ENCODE measurements around the gene VSTM4.

The VSTM4 gene

GRCh38 chr10:49021685-49022084 is 93.6 kb downstream of the VSTM4 start:
- no peak for DNase-seq (ENCODE audit: extremely low spot score)
- TF ChIP-seq CTCF (IDR thresholded peaks at IDR 0.05; ENCODE audit: control extremely low read depth, extremely low read depth, low read depth, missing control alignments): no peak
- ChIA-PET POLR2A (no interaction called here), CTCF (no interaction called here)

GRCh38 chr10:49015700-49016099 is 99.6 kb downstream of the VSTM4 start:
- ChIA-PET POLR2A (no interaction called here), CTCF (no interaction called here)
- TF ChIP-seq CTCF (IDR thresholded peaks at IDR 0.05; ENCODE audit: control extremely low read depth, extremely low read depth, low read depth, missing control alignments): no peak
- DNase-seq (ENCODE audit: extremely low spot score): no peak

- ChIA-PET POLR2A (no interaction called here), CTCF (interaction anchor here (0.8 to 1.1 kb wide), 2 partner anchors 18 to 354 kb away, joined by 3 read pairs; no protein-coding TSS in a partner anchor)
These were observed 102.7 kb downstream of the VSTM4 start for GRCh38 chr10:49012603-49013002.

GRCh38 chr10:49011756-49012155 is 103.6 kb downstream of the VSTM4 start:
- no peak for TF ChIP-seq CTCF (IDR thresholded peaks at IDR 0.05; ENCODE audit: control extremely low read depth, extremely low read depth, low read depth, missing control alignments)
- ChIA-PET POLR2A (no interaction called here), CTCF (interaction anchor here (1.1 to 1.8 kb wide), 2 partner anchors 354 to 356 kb away, joined by 3 to 5 read pairs; no protein-coding TSS in a partner anchor)
- no peak for DNase-seq (ENCODE audit: extremely low spot score)

More at GRCh38 chr10:49012603-49013002, 102.7 kb downstream of the VSTM4 start:
- no peak for TF ChIP-seq CTCF (IDR thresholded peaks at IDR 0.05; ENCODE audit: control extremely low read depth, extremely low read depth, low read depth, missing control alignments)
- no peak for DNase-seq (ENCODE audit: extremely low spot score)

GRCh38 chr10:49010865-49011264 is 104.5 kb downstream of the VSTM4 start:
- POLR2A ChIA-PET: no interaction called here
- CTCF ChIA-PET: interaction anchor here (1.8 kb wide), 1 partner anchor 355 kb away, joined by 5 read pairs; no protein-coding TSS in a partner anchor
- no peak for DNase-seq (ENCODE audit: extremely low spot score)
- no peak for TF ChIP-seq CTCF (IDR thresholded peaks at IDR 0.05; ENCODE audit: control extremely low read depth, extremely low read depth, low read depth, missing control alignments)

GRCh38 chr10:49010295-49010694 is 105.0 kb downstream of the VSTM4 start:
- TF ChIP-seq CTCF (IDR thresholded peaks at IDR 0.05; ENCODE audit: control extremely low read depth, extremely low read depth, low read depth, missing control alignments): no peak
- DNase-seq (ENCODE audit: extremely low spot score): no peak
- CTCF ChIA-PET: interaction anchor here (1.8 kb wide), 1 partner anchor 354 kb away, joined by 5 read pairs; no protein-coding TSS in a partner anchor
- POLR2A ChIA-PET: no interaction called here

Measured in GM10248 (cell line).